Skeletal muscle tissue (tissue), 4 donors: ENCODE results near the gene CDKAL1. TPM values are rescaled to one million over a fixed set of nuclear protein-coding genes. Genes with fewer than 3 reads are reported as not detected.

ENCODE experiments used
- H3K27ac ChIP-seq: one replicate; pipeline ENCODE4 v1.7.0; 2013; ENCODE audit warnings: mild to moderate bottlenecking, low read depth, low read length, inconsistent platforms
- H3K27me3 ChIP-seq, 3 donors: one replicate each; pipeline ENCODE4 v1.7.0; 2013; ENCODE audit warnings: low read length in 3 of 3; ENCODE audit not compliant: control insufficient read depth in 3 of 3, insufficient read depth in 3 of 3
- H3K36me3 ChIP-seq, 3 donors: one replicate each; pipeline ENCODE4 v1.7.0; 2013; ENCODE audit warnings: low read length in 3 of 3; ENCODE audit not compliant: control insufficient read depth in 3 of 3, insufficient read depth in 3 of 3
- H3K4me1 ChIP-seq, 3 donors: one replicate each; pipeline ENCODE4 v1.7.0; 2013; ENCODE audit warnings: low read length in 3 of 3, mild to moderate bottlenecking in 3 of 3; ENCODE audit not compliant: control insufficient read depth in 3 of 3, insufficient read depth in 3 of 3
- H3K4me3 ChIP-seq, 3 donors: one replicate each; pipeline ENCODE4 v1.7.0; 2013; ENCODE audit warnings: low read length in 3 of 3
- H3K9ac ChIP-seq, 3 donors: one replicate each; pipeline ENCODE4 v1.7.0; 2013; ENCODE audit warnings: low read length in 3 of 3, mild to moderate bottlenecking in 3 of 3, moderate library complexity in 2 of 3, low read depth in 1 of 3
- H3K9me3 ChIP-seq, 3 donors: one replicate each; pipeline ENCODE4 v1.7.0; 2013; ENCODE audit warnings: low read length in 3 of 3; ENCODE audit not compliant: control insufficient read depth in 3 of 3
- total RNA-seq: library from RNA; depleted of rRNA; stranded (reverse); fragments of >200 nt; gene quantifications from one replicate; pipeline ENCODE4 v1.2.3, GENCODE V29; 2014
- donor health status: Osteomylitis.

Gene CDKAL1
- total RNA-seq, 1 donor from 2014 or later, result 42.8 TPM

DNA sequence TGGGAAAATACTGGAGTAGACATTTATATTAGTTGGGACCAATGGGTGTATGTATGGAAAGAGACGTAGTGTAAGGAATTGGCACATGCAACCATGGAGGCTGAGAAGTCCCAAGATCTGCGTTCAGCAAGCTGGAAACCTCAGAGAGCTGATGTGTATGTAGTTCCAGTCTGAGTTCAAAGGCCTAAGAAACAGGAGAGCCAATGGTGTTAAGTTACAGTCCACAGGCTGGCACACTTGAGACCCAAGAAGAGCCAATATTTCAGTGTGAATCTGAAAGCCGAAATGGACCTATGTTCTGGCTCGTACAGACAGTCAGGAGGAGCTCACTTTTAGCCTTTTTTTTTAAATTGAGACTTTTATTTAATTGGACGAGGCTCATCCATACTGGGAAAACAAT is 244.2 kb downstream of the CDKAL1 start:
- Histone ChIP-seq H3K4me3 (peak overlapping the region in 2 of 3 donors; percentile 1 to 5), H3K9me3 (no peaks in the 10 kb centered on the region), H3K4me1 (peaks cover 2 to 6% (median 4%) of the 10 kb centered on the region in 3 donors), H3K27me3 (no peaks in the 10 kb centered on the region), H3K27ac (peak overlapping the region; percentile 28), H3K36me3 (peaks cover 0 to 4% (median 0%) of the 10 kb centered on the region in 3 donors), H3K9ac (peak overlapping the region in 1 of 3 donors; percentile 3)

DNA sequence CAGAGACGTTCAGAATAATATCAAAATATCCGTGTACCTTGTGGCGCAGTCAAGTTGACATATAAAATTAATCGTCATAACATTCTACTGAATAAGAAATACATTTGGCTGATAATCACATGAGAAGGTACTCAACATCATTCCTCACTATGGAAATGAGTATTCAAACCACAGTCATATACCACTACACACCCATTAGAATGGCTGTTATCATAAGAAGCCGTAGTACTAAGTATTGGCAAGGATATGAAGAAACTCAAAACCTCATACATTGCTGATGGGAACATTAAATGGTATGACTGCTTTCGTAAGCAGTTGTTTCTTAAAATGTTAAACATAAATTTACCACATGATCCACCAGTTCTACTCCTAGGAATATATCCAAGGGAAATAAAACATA is 244.7 kb downstream of the CDKAL1 start:
- Histone ChIP-seq H3K27me3 (no peaks in the 10 kb centered on the region), H3K4me3 (peak overlapping the region in 2 of 3 donors; percentile 1 to 5), H3K9ac (no peak overlapping the region), H3K4me1 (peaks cover 2 to 6% (median 4%) of the 10 kb centered on the region in 3 donors), H3K27ac (peak overlapping the region; percentile 28), H3K9me3 (no peaks in the 10 kb centered on the region), H3K36me3 (peaks cover 0 to 4% (median 0%) of the 10 kb centered on the region in 3 donors)

DNA sequence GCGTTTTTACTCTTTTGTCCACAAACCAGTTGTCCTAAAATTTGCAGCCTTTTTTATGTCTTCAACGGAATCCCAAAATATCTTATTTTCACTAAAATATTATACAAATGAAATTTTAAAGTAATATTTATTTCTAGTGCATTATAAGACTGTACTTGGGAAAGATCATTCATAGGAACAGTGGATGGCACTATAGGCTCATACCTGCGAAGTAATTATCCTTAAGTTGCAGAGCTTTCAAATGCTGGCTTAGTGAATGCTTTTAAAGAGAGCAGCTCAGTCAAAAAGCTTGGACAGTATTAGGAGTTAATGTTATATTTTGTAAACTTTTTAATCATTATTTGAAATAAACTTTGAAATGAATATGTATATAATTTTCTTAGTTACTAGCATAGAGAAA is 254.9 kb downstream of the CDKAL1 start:
- Histone ChIP-seq H3K4me3 (no peak overlapping the region), H3K9me3 (no peaks in the 10 kb centered on the region), H3K4me1 (no peaks in the 10 kb centered on the region), H3K9ac (no peak overlapping the region), H3K27me3 (no peaks in the 10 kb centered on the region), H3K36me3 (no peaks in the 10 kb centered on the region), H3K27ac (no peak overlapping the region)

DNA sequence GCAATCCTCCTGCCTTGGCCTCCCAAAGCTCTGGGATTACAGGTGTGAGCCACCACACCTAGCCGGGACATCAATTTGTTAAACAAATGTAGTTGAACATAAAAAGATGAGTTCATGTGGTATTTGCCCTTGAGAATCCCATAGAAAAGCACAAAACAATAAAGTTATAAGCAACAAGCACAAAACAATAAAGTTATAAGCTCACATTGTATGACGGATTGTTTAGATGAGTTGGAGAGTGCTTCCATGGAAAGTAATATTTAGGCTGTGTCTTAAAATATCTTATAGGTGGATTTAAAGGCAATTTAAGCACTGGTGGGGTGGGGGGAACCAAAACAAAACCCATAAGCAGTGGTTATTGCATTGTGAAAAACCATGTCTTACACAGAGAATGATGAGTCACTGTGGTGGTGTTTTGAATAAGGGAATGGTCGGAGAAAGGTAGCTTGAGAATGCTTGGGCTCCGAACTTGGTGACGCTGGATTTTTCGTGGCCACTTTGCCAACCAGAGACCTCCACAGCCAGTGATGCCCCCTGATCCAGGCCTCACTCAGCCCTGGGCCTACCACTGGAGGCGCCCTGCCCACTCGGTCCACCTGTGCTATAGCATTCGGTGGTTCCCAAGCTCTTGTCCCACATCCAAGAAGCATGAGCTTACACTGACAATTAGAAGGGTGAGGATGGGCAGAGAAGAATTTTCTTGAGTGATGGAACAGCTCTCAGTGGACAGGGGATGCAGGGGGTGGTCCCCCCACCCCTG is 256.0 kb downstream of the CDKAL1 start:
- no peak overlapping the region for H3K9ac ChIP-seq
- H3K9me3 ChIP-seq, result no peaks in the 10 kb centered on the region
- no peaks in the 10 kb centered on the region for H3K36me3 ChIP-seq
- H3K27ac ChIP-seq, result no peak overlapping the region
- H3K27me3 ChIP-seq, result no peaks in the 10 kb centered on the region
- H3K4me1 ChIP-seq, result no peaks in the 10 kb centered on the region
- no peak overlapping the region for H3K4me3 ChIP-seq

DNA sequence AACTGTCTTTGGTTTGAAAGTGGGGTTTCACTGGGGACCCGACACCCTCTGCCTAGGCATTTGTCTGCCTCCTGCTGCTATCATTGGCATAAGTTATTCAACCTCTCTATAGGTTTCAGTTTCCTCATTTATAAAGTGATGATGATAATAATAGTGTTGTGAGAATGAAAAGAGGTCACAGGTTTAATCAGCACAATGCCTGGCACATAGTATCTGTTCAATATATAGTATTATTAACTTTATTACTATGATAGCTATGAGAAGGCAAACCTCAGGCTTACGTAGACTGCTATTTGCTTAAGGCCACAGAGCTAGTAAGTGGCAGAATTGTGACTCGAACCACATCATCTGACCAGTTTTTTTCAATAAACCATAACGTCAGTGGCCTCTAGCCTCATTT is 256.8 kb downstream of the CDKAL1 start:
- Histone ChIP-seq H3K27me3 (no peaks in the 10 kb centered on the region), H3K4me1 (no peaks in the 10 kb centered on the region), H3K9me3 (no peaks in the 10 kb centered on the region), H3K9ac (no peak overlapping the region), H3K4me3 (no peak overlapping the region), H3K36me3 (no peaks in the 10 kb centered on the region), H3K27ac (no peak overlapping the region)

DNA sequence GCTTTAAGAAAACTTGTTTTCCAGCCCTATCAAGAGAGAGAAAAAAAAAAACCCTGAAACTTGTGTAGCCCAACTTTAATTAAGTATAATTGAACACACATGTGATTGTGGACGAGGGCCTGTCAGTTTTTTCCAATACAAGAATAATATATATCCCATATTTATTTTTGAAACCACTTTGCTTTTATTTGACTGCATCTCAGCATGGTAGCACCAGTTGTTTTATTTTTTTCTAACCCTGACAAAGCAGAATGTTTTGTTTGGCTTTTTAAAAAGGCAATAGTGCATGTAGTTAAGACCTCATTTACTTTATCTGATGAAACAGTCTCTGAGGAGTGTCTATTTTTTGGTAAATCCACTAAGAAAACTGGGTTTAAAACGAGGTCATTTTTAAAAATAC is 257.7 kb downstream of the CDKAL1 start:
- H3K4me1 ChIP-seq, result no peaks in the 10 kb centered on the region
- H3K9me3 ChIP-seq, result no peaks in the 10 kb centered on the region
- no peaks in the 10 kb centered on the region for H3K27me3 ChIP-seq
- no peaks in the 10 kb centered on the region for H3K36me3 ChIP-seq
- no peak overlapping the region for H3K27ac ChIP-seq
- H3K9ac ChIP-seq, result no peak overlapping the region
- H3K4me3 ChIP-seq, result no peak overlapping the region

DNA sequence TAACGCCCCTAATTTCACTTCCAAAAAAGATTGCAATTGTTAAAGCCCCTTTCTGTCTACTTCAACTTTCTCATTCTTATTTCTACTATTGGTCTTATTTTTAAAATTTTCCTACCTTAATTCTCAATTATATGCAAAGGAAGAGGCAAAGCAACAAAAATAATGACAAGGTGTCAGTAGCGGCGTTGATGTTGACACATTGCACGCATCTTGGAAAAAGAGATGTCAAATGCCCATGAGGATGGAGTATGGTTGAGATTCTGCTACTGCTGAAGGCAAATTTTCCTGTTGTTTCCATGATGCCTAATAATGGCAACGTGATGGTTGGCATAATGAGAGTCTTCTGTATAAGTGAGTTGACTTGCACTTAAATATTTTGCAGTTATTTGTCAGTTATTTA is 258.9 kb downstream of the CDKAL1 start:
- Histone ChIP-seq H3K4me3 (no peak overlapping the region), H3K36me3 (no peaks in the 10 kb centered on the region), H3K27ac (no peak overlapping the region), H3K9ac (no peak overlapping the region), H3K27me3 (no peaks in the 10 kb centered on the region), H3K9me3 (no peaks in the 10 kb centered on the region), H3K4me1 (no peaks in the 10 kb centered on the region)

DNA sequence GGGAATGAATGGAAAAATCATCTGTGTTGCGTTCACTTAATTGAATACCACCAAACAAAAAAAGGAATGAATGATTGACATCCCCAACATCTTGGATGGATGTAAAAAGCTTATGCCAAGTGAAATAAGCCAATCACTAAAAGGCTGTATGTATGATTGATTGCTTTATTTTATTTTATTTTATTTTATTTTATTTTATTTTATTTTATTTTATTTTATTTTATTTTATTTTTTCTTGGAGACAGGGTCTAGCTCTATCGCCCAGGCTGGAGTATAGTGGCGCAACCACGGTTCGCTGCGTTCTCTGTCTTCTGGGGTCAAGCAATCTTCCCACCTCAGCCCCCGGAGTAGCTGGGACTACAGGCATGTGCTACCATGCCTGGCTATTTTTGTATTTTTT is 263.3 kb downstream of the CDKAL1 start:
- H3K27ac ChIP-seq, result no peak overlapping the region

DNA sequence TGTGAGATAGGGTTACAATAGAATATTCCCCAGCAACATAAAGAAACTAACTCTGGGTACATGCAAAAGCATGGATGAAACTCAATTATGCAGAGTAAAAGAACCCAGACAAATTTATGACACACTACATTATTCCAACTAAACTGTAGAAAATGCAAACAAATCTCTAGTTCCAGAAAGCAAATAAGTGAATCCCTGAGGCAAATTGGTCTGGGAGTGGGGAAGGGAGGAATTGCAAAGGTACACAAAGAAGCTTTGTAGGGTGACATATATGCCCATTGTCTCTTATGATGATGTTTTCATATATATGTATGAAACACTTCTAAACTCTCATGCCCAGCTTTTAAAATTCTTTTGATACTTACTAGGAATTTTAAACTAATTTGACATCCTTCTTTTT is 266.0 kb downstream of the CDKAL1 start:
- H3K36me3 ChIP-seq, result no peaks in the 10 kb centered on the region
- H3K4me3 ChIP-seq, result no peak overlapping the region
- no peaks in the 10 kb centered on the region for H3K4me1 ChIP-seq
- no peaks in the 10 kb centered on the region for H3K9me3 ChIP-seq
- H3K9ac ChIP-seq, result no peak overlapping the region
- no peaks in the 10 kb centered on the region for H3K27me3 ChIP-seq
- H3K27ac ChIP-seq, result no peak overlapping the region

More for the DNA sequence above, 263.3 kb downstream of the CDKAL1 start:
- no peaks in the 10 kb centered on the region for H3K27me3 ChIP-seq
- no peaks in the 10 kb centered on the region for H3K36me3 ChIP-seq
- no peaks in the 10 kb centered on the region for H3K4me1 ChIP-seq
- no peak overlapping the region for H3K9ac ChIP-seq
- no peaks in the 10 kb centered on the region for H3K9me3 ChIP-seq
- H3K4me3 ChIP-seq, result no peak overlapping the region

DNA sequence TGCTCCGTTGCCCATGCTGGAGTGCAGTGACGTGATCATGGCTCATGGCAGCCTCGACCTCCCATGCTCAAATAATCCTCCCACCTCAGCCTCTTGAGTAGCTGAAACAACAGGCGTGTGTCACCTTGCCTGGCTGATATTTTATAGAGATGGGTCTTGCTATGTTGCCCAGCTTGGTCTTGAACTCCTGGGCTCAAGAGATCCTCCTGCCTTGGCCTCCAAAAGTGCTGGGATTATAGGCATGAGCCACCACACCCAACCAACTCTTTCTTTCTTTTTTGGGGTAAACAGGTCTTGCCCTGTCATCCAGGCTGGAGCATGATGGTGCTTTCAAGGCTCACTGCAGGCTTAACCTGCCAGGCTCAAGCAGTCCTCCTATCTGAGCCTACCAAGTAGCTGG is 266.4 kb downstream of the CDKAL1 start:
- Histone ChIP-seq H3K36me3 (no peaks in the 10 kb centered on the region), H3K9ac (no peak overlapping the region), H3K9me3 (no peaks in the 10 kb centered on the region), H3K27me3 (no peaks in the 10 kb centered on the region), H3K4me3 (no peak overlapping the region), H3K4me1 (no peaks in the 10 kb centered on the region), H3K27ac (no peak overlapping the region)
